ENCODE data around the gene GNB1.

GRCh38 chr1:1788646-1789431 is 102.0 kb downstream of the GNB1 start:
- TF ChIP-seq ZFP3 (CRISPR knock-in tag; IDR thresholded peaks at IDR 0.05) (no peak), PATZ1 (CRISPR knock-in tag; IDR thresholded peaks at IDR 0.05; ENCODE audit: borderline replicate concordance) (no peak), CSDC2 (CRISPR knock-in tag; IDR thresholded peaks at IDR 0.05) (no peak), TSHZ2 (CRISPR knock-in tag; IDR thresholded peaks at IDR 0.05) (no peak)

Data from SK-N-SH treated with all-trans-retinoic acid at 6 μM for 48 hours (cell line).